HG03521 (cell line): ENCODE results near the gene MRPL34.
"Not testable (repeated sequence)": the region's sequence is repeated elsewhere in the genome, so short reads cannot be mapped to it uniquely, and the experiment has no call there.

Experiments used
- ATAC-seq: cut with Tn5 transposase; IDR thresholded peaks from one replicate; pipeline ENCODE4 v1.9.1; 2021; ENCODE audit warnings: mild to moderate bottlenecking, moderate library complexity; ENCODE audit not compliant: unreplicated experiment

The MRPL34 gene

DNA sequence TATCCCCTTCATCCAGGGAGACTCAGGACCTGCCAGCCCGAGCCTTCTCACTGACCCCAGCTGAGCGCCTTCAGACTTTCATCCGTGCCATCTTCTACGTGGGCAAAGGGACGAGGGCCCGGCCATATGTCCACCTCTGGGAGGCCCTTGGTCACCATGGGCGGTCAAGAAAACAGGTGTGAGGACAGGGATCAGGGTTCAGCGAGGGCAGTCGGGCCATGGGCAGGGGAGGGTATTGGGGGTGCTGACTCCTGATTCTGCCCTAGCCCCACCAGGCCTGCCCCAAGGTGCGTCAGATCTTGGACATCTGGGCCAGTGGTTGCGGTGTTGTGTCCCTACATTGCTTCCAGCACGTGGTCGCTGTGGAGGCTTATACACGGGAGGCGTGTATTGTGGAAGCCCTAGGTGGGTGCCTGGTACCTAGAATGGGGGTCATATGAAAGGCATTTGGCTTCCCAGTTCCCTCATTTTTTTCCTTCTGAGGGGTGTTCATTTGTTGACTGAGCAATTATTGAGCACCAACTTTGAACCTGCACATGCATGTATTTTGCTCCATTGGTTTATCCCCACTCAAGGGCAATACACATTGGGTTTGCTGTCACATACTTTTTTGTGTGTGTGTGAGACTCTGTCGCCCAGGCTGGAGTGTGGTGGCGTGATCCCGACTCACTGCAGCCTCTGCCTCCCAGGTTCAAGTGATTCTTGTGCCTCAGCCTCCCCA, 20.1 kb upstream of the MRPL34 start:
- ATAC-seq: no peak

DNA sequence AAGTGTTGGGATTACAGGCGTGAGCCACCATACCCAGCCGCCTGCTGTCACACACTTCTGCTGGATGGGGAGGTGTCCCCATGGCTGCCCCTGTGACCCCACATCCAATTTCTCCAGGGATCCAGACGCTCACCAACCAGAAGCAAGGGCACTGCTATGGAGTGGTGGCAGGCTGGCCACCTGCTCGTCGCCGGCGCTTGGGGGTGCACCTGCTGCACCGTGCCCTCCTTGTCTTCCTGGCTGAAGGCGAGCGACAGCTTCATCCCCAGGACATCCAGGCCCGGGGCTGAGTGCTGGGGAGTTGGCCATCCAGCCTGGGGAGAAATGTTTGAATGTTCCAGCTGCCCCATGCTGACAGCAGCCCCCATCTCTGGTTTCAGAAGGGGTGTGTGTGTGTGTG, 19.4 kb upstream of the MRPL34 start:
- ATAC-seq: no peak

DNA sequence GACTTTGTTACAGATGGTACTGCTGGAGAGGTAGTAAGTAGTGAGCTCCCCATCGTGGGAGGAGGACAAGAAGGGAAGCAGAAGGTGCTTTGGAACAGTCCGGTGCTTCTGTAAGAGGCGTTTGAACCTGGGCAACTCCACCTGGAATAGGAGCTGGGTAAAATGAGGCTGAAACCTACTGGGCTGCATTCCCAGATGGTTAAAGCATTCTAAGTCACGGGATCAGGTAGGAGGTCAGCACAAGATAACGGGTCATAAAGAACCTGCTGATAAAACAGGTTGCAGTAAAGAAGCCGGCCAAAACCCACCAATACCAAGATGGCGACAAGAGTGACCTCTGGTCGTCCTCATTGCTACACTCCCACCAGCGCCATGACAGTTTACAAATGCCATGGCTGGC, 18.9 kb upstream of the MRPL34 start:
- no peak for ATAC-seq

DNA sequence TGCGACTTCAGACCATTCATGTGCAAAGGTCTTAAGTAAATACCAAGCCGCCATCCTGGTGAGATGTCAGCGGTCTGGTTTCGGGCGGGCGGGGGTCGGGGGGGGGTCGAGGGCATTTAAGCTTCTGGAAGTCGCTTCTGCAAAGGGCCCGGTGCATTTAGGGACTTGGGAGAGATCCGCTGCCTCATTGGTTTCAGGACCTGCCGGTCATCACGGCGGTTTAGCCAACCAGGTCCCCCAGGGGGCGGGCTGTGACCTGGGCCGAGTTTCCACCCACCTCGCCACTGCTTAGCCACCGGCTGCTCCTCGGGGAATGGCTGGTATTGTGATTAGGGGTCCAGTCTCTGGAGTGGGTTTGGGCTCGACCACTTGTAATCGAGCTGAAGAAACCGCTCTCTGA, 16.2 kb upstream of the MRPL34 start:
- no peak for ATAC-seq

DNA sequence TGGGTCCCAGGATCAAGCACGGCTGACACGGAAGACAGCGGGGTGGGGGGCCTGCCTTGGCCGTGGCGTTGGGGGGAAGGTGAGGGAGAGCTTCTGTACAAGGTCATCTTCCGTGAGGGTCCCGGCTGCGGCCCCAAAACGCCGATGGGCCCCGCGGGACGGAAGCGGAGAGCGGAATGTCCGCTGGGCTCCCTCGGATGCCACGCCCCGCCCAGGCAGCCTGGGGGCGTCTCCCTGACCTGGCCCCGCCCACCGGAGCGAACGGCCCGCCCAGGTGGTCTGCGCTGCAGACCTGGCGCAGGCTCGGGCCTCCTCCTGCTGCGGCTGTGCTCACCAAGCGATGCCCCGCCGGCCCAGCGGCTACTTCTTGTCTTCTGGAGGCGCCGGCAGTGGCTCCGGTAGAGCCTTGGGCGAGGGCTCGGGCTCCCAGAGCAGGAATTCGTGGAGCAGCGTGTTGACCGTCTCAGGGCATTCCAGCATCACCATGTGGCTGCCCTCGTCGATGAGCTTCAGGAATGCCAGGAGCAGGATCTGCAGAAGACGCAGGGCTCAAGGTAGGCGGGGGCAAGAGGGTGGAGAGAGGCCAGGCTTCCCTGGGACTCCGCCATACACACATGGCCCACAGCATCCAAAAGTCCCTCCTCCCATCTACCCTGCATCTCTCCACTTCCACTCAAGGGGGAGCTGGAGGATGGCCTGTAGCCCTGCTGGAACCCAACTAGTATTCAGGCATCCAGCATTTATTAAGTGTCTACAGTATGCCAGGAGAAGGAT, 13.2 kb upstream of the MRPL34 start:
- ATAC-seq: peak; percentile 69

DNA sequence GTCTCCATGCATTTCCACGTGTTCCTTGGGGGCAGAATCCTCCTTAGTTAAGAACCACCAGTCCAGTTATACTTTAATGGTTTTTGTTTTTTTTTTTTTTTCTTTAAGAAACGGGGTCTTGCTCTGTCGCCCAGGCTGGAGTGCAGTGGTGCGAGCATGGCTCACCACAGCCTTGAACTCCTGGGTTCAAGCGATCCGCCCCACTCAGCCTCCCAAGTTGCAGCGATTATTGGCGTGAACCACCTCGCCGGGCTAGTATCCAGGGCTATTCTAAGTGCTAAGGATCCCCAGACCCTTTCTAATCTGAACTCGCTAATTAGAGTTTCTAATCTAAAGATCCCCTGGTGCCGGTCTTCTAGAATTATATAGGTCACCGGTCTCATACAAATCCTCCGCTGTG, 12.1 kb upstream of the MRPL34 start:
- ATAC-seq: no peak

DNA sequence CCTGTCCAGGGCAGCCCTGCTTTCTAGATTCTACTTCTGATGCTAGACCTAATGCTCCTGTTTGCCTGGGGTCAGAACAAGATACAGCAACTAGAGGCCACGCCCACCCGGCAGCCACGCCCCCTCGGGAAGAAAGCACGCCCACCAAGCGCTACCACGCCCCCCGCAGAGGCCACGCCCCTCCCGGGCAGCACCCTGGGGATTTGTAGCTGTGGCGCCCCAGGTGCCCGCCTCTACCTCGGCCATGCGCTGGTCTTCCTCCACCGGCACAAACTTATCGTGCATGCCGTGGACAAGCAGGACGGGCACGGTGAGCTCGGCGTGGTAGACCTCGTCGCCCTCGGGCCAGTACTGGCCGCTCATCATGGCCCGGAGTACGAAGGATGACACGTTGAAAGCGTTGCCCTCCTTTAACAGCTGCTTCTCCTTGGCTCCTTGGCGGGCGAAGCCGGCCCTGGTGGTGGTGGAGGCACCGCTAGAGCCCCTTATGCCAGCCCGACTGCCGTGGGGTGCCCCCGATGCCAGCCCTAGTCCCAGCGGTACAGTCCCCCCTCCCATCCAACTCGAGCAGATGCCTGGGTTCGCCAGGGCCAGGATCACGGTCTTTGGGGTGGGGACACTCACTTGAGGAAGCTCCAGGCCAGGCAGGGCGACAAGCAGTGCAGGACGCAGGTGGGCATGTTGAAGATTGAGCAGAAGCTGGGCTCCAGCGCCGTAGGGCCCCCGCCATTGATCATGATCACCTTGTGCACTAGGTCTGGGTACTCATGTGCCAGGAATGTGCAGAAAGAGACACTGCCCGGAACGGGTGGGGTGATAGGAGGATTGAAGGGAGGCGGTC, 11.4 kb upstream of the MRPL34 start:
- no peak for ATAC-seq

DNA sequence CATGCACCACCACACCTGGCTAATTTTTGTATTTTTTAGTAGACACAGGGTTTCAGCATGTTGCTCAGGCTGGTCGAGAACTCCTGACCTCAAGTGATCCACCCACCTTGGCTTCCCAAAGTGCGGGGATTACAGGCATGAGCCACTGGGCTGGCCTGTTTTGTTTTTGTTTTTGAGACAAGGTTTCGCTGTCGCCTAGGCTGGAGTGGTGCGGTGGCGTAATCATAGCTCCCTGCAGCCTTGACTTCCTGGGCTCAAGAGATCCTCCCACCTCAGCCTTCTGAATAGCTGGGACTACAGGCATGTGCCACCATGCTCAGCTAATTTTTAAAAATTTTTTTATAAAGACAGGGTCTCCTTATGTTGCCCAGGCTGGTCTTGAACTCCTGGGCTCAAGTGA, 10.1 kb upstream of the MRPL34 start:
- not testable (repeated sequence) for ATAC-seq

DNA sequence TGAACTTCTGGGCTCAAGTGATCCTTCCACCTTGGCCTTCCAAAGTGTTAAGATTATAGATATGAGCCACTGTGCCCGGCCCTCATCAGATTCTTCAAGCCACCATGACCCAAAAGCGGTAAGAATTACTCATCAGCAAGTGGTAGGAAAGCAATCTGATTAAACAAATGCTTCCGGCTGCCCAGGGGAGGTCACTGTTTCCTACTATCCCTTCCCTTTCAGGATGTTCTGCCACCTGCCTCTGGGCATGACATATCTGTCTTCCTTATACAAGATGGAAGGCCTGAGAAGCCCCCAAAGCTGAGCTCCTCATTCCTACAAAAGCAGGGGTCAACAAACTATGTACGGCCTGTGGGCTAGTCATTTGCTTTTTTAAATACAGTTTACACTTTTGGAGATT, 9.4 kb upstream of the MRPL34 start:
- ATAC-seq: no peak

DNA sequence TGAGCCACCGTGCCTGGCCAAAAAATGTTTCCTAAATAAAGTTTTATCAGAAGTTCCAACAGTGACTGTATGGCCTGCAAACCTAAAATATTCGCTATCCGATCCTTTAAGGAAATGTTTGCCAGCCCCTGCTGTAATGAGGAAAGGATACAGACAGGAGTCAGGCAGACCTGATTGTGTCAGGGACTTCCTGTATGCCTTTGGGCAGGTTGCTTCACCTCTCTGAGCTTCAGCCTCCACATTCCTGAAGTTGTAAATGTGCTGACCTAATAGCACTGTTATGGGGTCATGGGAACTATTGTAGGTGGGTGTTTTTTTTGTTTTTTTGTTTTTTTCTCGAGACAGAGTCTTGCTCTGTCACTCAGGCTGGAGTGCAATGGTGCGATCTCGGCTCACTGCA, 8.7 kb upstream of the MRPL34 start:
- ATAC-seq: no peak

DNA sequence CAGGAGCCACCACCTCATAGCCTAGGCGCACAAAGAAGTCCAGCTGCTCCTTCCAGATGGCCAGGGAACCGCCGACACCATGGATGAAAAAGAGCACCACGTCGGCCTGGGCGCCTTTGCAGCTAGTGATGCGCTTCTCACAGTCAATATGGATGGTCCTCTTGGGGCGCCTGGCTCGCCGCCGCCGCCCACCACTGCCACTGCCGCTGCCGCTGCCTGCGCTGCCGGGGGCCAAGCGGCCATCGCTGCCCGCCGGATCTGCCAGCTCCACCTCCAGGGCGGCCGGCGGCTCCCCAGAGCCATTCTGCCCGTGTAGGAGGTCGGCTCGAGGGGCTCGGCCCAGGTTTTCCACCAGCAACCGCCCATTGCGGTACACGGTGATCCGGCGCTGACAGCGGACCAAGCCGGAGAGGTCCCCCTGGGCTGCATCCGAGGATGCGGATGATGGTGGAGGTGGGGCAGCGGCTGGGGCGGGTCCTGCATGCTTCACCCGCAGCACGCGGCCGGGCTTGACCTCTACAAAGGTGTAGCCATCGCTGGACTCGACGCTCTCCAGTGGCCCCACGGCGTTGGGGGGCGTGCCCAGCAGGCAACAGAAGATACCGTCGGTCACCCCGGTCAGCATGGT, 4.6 kb upstream of the MRPL34 start:
- ATAC-seq: no peak

DNA sequence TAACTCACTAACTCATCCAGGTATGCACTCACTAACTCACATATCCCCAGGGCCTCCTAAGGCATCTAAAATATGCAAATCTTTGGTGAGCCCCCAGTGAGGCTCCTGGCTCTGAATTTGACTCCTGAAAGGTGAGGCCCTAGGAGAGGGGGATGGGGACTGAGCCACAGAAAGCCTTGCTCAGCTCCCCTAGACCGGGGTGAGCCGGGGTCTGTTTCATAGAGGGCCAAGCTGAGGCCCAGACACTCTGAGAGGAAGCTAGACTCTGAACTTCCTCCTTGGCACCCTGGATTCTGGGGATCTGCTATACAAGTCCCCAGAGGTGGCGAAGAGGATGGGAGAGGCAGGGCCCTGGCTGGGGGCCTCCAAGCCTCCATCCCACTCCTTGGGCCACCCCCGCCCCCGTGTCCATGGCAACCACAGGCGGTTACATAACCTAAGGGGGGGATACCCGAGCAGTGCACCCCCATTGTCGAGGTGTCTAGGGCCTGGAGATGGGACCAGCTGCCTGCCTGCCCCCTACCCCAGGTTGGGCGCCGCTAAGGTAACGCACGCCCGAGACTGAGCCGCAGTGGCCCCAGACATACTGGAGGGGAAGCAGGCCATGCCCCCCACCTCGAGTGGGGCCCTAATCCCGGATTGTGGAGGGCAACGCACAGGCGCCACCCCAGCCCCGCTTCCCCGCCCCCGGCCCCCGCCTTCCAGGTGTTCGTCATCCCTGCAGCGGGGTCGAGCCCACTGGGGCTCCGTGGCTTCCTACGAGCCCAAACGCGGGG, 3.1 kb upstream of the MRPL34 start:
- no peak for ATAC-seq

DNA sequence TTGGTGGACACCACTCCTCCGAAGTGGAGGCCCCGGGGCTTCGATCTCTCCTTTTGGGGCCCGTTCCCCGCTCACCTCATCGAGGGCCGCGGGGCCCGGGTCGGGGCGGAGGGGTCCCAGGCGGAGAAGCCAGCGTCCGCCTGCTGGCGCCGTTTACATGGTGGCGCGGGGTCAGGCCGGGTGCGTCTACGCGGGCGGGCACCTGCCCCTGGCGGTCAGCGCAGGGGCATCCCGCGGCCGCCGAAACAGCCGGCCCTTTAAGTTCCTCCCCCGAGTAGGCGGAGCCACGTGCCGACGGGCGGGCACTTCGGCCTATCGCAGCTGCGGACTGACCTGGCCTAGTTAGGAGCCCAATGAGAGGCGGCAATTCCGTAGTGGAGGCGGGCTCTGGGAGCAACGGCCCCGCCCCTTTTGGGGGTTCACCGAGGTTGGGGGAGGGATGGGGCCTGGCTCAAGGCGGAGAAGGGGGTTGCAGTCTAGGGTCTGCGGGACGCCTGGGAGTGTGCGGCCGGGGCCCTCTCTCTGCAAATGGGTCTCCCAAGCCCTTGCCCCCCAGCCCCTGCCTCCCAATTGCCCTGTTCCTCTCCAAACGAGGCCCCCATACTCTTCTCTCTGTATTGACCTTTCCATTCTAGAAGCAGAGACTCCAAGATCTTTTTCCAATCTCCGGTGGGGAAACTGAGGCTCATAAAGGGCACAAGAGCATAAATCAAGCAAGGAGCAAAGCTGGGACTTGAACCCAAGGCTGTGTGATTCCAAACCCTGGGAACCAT, 2.3 kb upstream of the MRPL34 start, which contains the start of gene ABHD8:
ABHD8 (minus strand) TSS at position 259 of the 773 bp plus-strand sequence. CDS start 1,809 bp downstream, outside the sequence.
- peak; percentile 52 for ATAC-seq

DNA sequence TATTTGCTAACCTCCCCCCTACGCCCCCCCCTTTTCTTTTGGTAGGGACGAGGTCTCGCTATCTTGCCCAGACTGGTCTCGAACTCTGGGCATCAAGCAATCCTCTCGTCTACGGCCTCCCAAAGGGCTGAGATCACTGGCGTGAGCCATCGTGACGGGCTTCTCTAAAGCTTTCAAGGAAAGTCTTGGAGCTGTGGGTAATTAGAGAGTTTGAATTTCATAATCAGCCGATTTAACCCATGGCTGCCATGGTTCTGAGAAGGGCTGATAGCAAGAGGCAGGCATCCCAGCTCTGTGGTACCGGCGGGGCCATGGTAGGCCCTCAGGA, 1.8 kb upstream of the MRPL34 start:
- no peak for ATAC-seq

DNA sequence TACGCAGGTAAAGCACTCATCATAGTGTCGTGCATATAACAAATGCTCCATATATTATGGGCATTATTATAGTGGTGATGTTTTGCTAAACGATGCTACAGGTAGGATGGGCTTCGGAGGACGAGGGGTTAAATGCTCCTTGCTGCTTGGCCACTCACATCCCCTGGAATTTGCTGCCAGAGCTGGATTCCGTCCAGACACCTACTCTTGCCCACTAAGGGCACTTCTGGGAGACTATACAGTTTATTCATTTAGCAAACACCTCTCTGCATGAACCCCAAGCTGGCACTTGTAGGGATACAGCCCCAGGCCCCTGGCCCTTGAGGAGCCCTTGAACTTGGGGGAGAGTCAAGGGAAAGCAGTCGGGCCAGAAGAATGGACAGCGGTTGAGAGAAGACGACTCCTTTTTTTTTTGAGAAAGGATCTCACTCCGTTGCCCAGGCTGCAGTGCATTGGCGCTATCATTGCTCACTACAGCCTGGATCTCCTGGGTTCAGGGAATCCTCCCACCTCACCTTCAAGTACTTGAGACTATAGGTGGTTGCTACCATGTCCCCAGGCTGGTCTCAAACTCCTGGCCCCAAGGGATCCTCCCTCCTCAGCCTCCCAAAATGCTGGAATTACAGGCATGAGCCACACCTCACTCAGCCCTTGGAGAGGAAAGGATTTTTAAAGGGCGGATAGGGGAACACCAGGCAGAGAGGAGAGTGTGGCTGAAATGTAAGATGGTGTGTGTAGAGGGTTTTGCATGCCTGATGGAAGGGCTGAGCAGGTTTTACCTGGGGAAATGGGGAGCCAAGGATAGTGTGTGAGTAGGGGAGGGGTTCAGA, 1.1 kb upstream of the MRPL34 start:
- no peak for ATAC-seq

DNA sequence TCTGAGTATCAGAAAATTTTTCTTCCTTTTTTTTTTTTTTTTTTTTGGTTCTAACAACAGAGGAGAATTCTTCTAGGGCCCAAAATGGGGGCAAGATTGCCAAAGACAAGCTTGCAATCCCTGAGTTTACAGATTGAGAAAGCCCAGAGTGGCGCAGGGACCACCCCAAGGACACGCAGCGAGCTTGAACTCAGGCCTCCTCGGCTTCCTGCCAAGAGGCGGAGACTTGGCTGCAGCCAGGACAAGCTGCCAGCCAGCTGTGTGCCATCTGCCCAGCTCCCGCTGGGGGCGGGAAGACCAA, 506 bp upstream of the MRPL34 start:
- ATAC-seq: no peak

DNA sequence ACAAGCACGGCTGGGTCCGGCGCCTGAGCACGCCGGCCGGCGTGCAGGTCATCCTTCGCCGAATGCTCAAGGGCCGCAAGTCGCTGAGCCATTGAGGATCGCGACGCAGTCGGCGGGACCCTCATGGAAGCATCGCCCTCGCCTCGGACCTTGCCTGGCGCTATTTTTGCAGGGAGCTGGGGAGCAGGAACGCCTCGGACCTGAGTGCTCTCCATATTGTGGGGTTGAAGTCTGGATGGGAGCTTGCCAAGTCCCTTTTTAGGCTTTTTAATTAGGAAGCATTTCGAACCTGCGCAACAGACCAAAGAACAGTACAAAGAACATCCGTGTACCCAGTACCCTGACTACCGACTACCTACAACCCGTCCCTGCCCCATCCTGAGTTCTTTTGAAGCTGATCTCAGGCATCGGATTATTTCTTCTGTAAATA, 628 bp downstream of the MRPL34 start:
- ATAC-seq: no peak

DNA sequence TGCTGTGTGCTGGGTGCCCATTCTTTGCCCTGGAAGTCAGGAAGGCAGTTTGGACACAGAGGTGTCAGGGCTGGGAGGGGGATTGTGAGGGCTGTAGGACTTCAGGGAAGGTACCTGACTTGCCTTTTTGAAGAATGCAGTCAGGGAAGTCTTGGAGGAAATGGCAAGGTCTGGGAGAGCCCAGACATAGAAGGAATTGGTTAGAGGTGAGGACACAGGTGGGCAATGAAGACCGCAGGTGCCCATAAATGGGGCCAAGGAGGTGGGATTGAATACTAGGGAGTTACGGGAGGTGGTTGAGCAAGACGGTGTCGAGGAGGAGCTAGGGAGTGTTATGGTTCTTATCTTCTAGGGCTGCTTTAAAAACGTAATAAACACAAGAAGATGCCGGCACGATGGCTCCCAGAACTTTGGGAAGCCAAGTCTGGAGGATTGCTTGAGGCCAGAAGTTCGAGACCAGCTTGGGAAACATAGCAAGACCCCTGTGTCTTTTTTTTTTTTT, 2.3 kb downstream of the MRPL34 start:
- ATAC-seq: no peak
